IPS DF 4.7 (cell line): ENCODE measurements around the gene PLA2G4B.

ENCODE experiments used
- DNase-seq: peaks from one replicate; pipeline ENCODE4 v3.0.0-alpha.2; 2013; ENCODE audit warnings: low spot score; ENCODE audit errors: extremely low read depth

The PLA2G4B gene

DNA sequence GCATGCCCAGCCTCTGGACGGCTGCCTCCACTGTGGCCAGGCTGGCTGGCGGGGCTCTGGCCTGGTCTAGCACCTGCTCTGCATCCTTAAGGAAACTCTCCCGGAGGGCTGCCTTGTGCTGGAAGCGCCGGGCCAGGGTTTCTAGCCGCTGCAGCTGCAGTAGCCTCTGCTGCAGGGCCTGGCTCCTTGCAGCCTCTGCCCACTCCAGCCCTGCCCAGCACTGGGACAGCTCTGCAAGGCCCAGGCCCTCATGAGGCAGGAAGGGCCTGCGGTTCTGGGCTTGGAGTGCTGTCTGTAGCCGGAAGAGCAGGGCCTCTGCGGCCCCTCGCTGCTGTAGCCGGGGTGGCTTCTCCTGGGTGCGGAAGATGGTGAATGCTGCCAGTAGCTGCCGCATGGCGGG is 47.2 kb downstream of the PLA2G4B start:
- no peak for DNase-seq

DNA sequence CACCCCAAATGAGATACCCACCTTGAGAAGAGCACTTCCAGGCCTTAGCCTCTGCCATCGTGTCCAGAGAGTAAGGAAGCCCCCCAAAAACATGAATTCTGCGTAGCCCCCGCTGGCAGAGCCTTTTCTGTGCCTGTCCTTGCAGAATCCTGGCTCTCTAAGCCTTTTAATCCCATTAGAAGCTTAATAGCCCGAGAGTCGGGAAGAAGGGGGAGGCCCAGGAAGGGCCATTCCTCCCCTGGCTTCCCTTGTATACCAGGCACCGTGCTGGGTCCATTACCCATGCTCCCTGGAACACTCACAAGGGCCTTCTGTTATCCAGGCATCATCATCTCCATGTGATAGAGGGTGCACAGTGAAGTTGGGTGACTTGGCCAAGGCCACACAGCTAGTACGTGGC is 48.1 kb downstream of the PLA2G4B start:
- no peak for DNase-seq

DNA sequence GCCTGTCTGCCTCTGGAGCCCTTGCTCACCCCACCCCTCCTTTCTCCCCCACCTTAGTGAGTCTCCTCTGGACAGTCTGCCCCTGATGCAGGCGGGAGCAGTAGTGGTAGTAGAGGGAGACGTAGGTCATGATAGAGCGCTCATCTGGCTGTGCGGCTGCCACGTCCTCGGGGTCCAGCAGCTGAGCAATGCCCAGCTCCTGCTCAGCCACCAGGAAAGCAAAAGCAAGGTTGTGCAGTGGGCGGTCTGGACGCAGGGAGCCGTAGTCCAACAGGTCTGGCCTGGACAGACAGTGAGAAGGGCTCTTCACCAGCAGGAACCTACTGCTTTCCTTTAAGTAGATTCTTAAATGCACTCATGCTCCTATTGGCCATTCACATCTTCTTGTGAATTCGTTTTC is 48.5 kb downstream of the PLA2G4B start:
- no peak for DNase-seq

DNA sequence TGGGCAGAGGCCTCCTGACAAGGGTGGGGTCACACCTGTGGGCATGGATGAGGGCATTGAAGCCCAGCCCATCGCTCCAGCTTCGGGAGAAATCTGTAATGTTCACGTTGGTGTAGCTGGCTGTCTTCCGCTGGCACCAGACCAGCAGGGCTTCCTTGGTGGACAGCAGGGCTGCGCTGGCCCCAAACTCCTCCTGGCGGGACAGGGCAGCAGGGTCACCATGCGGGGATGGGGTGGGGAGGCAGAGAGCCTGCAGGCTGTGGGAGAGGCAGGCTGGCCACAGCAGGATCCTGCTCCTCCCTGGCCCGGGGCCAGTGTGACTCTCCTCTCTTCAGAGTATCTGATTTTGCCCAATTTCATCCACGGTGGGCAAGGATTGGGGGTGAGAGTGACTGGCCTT is 49.2 kb downstream of the PLA2G4B start:
- DNase-seq = no peak

DNA sequence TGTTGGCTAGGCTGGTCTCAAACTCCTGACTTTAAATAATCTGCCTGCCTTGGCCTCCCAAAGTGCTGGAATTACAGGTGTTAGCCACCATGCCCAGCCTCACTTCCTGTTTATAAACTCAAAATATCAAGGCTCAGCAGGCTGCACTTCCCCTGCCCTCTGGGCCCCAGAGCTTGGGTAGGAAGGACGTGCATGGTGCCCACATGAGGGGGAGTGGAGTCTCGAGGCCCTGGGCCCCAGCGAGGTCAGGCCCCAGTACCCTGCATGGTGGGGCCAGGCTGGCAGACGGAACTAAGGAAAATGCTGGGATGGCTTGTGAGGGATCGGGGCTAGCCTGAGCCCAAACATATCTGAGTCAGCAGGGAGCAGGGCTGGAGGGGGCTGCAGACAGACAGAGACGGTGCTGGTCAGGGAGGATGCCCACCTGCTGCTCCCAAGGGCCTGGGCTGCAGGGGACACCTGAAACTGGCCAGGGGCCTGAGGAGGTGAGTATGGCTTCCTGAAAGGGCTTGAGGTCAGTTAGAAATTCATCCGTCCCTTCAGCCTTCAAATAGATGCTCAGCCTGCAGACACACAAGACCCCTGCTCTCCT is 50.1 kb downstream of the PLA2G4B start:
- no peak for DNase-seq

DNA sequence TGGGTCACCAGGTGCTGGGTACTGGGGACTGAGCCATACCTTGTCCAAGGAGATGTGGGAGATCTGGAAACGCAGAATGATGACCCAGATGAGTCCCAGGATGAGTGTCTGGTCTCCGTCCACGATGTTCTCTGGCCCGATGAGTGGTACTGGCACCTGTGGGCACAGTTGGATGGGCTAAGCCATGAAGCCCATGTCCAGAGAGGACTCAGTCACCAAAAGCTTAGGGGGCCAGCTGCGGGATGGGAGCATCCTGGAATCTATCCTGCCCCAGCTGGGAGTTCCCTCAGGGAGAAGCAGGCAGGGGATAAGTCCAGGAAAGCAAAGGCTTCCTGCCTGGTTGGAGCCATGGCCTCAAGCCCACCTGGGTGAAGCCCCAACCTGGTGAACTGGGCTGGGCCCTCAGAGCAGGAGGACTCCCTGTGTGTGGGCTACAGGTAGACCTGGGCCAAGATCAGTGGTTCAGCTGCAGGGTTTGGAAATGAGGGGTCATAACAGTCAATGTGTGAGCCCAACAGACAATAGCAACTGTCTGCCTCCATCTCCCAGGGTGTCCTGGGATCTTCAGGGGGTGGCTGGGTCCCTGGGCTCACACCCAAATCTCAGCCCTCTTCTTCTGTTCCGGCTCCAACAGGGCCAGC is 51.5 kb downstream of the PLA2G4B start:
- DNase-seq = no peak

DNA sequence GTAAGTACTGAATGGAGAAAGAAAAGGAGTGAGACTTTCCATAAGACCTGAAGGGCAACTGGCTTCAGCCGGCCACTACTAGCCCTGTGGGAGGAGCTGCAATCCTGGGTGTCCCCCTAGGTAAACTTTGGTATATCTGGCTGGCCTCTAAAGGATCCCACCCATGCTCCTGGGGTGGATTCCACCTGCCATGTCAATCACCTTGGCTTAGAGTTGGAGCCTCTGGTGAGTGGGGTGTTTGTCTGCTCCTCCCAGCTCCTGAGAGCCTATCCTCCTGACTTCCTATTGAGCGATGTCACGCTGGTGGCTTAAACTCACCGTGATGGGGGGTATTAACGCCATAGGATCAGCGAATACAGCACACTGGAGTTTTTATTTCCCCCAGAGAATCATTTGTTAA is 52.6 kb downstream of the PLA2G4B start:
- DNase-seq = no peak

DNA sequence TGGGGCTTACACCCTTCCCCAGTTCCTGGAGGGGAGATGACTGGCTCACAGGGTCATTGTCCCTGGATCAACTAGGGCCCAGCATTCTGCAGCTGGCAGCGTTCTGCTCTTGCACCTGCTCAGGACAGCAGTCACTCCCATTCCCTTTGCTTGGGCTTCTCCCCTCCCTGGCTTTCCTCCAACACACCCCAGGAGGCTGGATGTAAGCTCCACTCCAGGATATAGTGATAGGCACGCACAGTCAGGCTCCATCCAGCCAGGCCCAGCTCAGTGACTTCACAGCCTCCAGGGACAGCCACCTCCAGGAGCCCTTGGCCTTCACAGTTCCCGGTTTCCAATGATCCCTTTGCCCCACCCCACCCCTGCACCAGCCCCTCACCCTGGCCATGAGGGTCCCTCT is 53.3 kb downstream of the PLA2G4B start:
- no peak for DNase-seq

DNA sequence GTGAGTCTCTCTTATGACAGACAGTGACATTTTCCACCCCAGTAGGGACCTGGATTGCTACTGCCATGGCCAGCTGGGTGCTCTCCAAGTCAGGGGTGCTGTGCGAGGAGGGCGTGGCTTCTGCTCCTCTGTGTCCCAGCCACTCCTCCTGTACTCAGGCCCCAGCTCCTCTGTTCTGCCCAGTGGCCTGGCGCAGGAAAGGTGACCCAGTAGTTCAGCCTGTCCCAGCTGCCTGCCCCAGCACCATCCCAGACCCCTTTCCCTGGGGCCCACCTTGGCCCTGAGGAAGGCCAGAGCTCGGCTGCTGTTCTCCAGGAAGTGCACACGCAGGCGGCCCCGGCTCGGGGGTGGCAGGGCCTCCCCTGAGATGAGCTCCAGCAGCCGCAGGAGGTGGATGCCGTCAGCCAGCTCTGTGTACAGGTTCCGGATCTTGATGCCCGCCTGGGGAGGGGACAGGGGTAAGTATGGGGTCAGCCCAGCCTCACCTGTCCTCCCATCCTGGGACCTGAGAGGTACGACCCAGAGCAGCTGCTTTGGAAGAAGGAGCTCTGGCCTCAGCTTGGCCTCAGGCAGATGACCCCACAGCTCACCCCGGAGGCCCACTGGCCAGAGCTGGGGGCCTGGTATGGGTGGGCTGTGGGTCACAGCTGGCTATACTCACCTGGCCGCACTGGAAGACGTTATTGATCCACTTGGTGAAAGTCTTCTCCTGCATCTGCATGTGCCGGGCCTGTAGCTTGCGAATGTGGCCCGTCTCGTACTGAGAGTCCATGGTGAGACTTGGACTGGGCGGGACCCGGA is 54.2 kb downstream of the PLA2G4B start:
- DNase-seq = no peak

DNA sequence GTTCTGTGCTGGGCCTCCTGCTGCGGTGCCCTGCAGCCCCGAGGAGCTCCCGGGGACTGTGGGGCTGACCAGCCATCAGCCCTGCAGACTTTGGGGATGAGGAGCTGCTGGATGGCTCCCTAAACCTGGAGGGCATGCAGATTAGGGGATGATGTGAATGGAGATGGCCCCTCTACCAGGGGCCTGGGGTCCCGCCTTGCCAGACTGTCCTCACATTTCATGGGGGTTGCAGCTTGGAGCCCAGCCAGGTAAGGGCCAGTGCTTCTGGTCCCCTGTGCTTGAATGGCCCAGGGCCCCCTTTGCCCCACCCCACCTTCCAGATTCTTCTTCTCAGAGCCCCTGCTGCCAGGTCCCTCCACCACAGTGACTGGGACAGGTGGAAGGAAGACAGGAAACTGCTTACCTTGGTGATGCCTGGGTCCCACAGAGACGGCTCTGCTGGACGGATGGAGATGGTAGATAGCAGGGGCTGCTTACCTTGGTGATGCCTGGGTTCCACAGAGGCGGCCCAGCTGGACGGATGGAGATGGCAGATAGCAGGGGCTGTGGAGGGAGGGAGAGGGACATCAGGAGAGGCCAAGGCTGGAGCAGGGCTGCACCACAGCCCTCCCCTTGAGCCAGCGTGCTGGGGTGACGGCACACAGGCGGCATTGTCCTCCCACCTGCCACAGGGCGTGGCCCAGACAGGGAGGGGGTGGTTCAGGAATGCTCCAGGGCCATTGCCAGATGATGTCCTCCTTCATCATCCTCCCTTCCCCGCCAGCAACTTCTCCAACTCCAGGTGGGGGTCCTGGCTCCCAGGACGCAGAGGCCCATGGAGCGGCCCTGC is 55.0 kb downstream of the PLA2G4B start, which contains the start of gene SPTBN5:
TSS of gene SPTBN5 (minus strand) at position 632 of the 829 bp plus-strand sequence. CDS start at position 76, 556 bp downstream.
- DNase-seq = no peak

DNA sequence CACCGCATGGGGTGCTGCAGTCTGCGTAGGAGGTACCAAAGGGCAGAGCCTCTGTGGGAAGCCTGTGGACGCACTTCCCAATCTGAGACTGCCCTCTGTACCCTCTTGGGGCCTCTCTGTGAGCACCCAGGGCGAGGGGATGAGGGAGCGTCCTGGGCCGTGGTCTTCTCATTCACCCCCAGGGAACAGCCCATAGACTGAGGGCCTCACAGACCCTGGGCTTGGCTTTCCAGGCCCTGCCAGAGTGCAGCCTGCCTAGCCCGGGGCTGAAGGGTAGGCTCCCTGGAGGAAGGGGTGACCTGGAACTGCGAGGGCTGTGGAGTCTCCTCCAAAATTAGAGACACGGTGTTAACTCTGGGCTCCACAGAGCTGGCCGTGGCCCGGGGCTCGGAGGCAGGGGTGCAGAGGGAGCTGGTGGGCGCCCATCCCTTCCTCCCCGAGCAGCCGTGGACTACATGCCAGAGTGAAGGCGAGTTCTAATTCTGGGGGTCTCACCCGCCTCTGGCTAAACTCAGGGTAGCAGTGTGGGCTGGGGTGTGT is 55.7 kb downstream of the PLA2G4B start:
- no peak for DNase-seq

DNA sequence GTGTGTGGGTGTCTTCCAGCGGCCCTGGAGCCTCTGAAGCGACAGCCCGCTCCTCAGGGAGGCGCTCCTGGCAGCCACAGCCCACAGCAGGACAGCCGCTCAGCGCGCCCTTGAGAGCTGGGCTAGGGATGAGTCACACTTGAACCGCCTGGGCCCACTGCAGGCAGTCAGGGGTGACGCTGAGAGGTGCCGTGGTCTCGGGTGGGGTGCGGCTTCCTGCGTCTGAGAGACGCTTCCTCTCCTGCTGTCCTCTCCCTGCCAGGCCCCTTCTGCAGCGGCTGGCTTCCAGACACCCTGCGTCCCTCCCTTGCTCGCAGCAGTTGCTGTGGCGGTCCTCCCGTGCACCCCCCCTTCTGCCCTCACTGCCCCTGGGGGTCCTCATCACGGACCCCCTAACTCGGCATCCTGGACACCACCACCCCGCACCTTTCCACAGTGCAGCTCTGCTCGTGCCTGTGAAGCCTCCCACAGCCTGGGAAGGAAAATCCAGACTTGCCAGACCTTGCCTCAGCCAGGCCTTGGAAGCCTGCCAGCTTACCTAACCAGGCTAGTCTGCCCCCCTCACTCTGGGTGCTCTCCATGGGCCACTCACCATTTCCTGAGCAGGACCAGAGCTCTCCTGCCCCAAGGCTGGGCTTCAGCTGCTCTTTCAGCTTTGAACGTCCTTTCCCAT is 56.3 kb downstream of the PLA2G4B start:
- no peak for DNase-seq

DNA sequence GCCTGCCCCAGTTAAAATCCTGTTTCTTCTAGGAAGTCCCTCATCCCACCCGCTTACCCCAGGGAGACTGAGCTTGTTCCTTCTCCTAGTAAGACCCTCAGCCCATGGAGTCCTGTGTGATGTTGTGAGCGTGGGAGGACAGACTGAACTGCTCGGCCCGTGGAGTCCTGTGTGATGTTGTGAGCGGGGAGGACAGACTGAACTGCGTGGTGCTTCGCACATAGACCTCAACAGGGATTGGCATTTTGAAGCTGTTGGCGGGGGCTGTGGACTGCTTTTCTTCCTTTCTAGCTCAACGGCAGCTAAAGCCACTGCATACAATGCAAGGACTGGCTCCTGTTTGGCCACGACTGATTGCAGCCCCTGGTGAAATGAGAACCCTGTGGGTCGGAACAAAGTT is 56.8 kb downstream of the PLA2G4B start:
- DNase-seq = no peak

DNA sequence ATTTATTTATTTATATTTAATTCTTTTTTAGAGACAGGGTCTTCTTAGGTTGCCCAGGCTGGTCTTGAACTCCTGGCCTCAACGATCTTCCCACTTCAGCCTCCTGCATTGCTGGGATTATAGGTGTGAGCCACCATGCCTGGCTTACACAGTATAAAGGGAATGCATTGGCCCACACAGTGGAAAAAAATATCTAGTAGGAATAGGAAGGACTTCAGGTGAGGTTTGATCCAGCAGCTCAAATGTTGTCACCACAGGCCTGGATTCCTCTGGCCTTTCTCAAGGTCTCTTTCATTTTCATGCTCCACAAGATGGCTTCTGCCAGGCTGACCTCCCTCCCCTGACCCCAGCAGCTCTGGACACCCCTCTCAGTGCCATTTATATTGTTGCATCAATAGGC is 57.3 kb downstream of the PLA2G4B start:
- DNase-seq = no peak

DNA sequence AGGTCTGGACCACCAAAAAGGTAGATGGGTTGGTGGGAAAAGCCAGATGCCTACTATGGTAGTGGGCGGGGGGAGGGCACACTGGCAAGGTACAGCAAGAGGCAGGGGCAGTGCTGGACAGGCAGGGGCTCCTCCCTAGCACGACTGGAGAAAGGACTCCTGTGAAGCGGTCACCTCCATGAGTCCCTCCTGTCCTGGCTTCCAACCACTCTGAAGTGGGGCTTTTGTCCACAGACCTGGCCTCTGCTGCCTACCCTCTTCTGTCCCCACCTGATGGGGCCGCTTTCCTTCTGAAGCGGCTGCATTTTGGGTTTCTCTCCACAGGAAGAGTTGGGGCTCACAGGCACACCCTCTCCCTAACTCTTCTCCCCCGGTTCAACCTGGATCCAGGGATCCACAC is 57.9 kb downstream of the PLA2G4B start:
- DNase-seq = no peak

DNA sequence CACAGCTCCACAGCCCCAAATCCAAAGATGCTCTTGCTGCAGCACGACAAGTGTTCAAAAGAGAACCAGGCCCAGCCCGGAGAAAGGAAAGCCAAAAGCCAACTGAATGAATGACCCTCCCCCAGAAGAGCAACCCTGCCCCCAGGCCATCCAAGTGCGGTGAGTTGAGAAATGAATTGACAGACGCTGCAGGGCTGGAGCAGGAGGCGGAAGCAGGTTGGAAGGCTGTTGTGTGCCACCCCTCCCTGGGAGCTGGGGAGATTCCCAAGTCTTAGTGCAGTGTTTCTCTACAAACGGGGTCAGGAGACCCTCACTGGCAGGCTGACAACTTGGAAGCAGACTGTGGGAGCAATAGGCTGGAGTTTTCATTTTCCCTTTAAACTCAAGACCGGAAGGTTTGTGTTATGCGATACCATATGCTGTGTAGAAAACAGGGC is 58.7 kb downstream of the PLA2G4B start:
- DNase-seq = no peak
